GM12878 (cell line): ENCODE measurements around the gene ARHGAP26.

Experiments
- CBX3 ChIP-seq: fragments of 200-600 bp; sonication (generic); IDR thresholded peaks from 2 replicates; pipeline ENCODE4 v1.6.1; 2016; ENCODE audit warnings: low read depth, borderline replicate concordance
- CEBPB ChIP-seq, 2 experiments: fragments of 150-350 bp in 1 of 2; IDR thresholded peaks; 2 replicates each; pipeline ENCODE4 v1.6.1; 2012 to 2014; ENCODE audit warnings: low read depth in 2 of 2, low read length in 2 of 2, borderline replicate concordance in 1 of 2, inconsistent platforms in 1 of 2
- SRF ChIP-seq, 2 experiments: IDR thresholded peaks; 2 replicates each; pipeline ENCODE4 v1.6.1; 2011; ENCODE audit warnings: low read depth in 2 of 2, low read length in 2 of 2, mild to moderate bottlenecking in 1 of 2, moderate library complexity in 1 of 2
- TF ChIP-seq, protein P1 (sequence below): fragments of 450-650 bp; IDR thresholded peaks from 2 replicates; pipeline ENCODE4 v1.6.1; 2017; ENCODE audit warnings: mild to moderate bottlenecking
- TF ChIP-seq, protein P2 (sequence below), 3 experiments: IDR thresholded peaks in 2 of 3; conservative IDR thresholded peaks in 1 of 3; 2 replicates each; pipeline ENCODE4 v1.5.1; 2011; ENCODE audit warnings: low read depth in 3 of 3, low read length in 3 of 3, mild to moderate bottlenecking in 3 of 3, control low read depth in 2 of 3, moderate library complexity in 2 of 3, inconsistent platforms in 1 of 3, mixed read lengths in 1 of 3; ENCODE audit not compliant: control insufficient read depth in 2 of 3, insufficient read depth in 1 of 3; ENCODE audit errors: extremely low read depth in 1 of 3

DNA sequence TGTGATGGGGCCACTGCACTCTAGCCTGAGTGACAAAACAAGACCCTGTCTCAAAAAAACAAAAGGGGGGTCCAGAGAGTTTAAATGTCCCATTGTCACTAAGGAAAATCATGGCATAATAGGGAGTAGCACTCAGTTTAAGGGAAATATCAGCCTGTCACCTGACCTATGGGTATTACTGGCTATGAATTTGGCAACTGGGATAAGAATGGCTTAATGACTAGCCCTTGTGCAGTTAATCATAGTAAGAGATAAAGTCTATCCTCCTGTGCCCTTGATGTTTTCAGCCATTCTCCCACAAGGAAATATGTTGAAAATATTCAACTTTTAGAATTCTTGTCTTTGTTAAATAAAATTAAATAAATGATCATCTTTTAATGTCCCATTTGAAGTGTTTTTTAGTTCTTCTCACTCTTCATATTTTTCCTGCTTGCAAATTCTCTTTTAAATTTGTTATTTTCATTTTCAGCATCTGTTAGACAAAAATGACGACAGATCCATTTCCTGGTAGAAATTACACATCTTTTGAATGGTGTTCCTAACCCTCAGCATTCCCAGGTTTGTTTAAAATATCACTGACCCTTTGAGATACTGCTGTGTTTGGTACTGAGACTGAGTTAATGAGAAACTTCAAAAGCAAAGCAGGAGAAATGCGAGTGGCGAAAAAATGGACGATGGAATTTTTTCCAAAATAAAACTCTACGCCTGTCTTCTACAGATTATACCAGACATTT, 191.4 kb downstream of the ARHGAP26 start:
- TF ChIP-seq, protein P1, sequence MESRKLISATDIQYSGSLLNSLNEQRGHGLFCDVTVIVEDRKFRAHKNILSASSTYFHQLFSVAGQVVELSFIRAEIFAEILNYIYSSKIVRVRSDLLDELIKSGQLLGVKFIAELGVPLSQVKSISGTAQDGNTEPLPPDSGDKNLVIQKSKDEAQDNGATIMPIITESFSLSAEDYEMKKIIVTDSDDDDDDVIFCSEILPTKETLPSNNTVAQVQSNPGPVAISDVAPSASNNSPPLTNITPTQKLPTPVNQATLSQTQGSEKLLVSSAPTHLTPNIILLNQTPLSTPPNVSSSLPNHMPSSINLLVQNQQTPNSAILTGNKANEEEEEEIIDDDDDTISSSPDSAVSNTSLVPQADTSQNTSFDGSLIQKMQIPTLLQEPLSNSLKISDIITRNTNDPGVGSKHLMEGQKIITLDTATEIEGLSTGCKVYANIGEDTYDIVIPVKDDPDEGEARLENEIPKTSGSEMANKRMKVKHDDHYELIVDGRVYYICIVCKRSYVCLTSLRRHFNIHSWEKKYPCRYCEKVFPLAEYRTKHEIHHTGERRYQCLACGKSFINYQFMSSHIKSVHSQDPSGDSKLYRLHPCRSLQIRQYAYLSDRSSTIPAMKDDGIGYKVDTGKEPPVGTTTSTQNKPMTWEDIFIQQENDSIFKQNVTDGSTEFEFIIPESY: no peak
- TF ChIP-seq SRF (IDR thresholded peaks at IDR 0.05; ENCODE audit: low read depth in 2 of 2, low read length in 2 of 2) (no peak), CBX3 (no peak), CEBPB (IDR thresholded peaks at IDR 0.05; ENCODE audit: borderline replicate concordance in 1 of 2, low read depth in 2 of 2, low read length in 2 of 2) (no peak)
- TF ChIP-seq, protein P2, sequence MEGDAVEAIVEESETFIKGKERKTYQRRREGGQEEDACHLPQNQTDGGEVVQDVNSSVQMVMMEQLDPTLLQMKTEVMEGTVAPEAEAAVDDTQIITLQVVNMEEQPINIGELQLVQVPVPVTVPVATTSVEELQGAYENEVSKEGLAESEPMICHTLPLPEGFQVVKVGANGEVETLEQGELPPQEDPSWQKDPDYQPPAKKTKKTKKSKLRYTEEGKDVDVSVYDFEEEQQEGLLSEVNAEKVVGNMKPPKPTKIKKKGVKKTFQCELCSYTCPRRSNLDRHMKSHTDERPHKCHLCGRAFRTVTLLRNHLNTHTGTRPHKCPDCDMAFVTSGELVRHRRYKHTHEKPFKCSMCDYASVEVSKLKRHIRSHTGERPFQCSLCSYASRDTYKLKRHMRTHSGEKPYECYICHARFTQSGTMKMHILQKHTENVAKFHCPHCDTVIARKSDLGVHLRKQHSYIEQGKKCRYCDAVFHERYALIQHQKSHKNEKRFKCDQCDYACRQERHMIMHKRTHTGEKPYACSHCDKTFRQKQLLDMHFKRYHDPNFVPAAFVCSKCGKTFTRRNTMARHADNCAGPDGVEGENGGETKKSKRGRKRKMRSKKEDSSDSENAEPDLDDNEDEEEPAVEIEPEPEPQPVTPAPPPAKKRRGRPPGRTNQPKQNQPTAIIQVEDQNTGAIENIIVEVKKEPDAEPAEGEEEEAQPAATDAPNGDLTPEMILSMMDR (IDR thresholded peaks at IDR 0.05 in 2 of 3, conservative IDR thresholded peaks at IDR 0.05 in 1 of 3; ENCODE audit: control insufficient read depth in 2 of 3, extremely low read depth in 1 of 3, insufficient read depth in 1 of 3, low read depth in 3 of 3, low read length in 3 of 3): no peak
